Glomerular endothelial cell (primary cell): ENCODE data around the gene ICOS. TPM values are rescaled to one million over a fixed set of nuclear protein-coding genes. Genes with fewer than 3 reads are reported as not detected.

ENCODE experiments used
- DNase-seq: peaks from one replicate; pipeline ENCODE4 v3.0.0-alpha.2; 2011; ENCODE audit warnings: low read depth, low spot score; ENCODE audit errors: extremely low read depth
- total RNA-seq: library from RNA; depleted of rRNA; stranded (reverse); fragments of >200 nt; gene quantifications from 2 replicates; pipeline ENCODE4 v1.2.3, GENCODE V29; 2015

ICOS gene
- total RNA-seq, 1 donor from 2014 or later = not detected

- no peak for DNase-seq
Observed at GRCh38 chr2:204005940-204006721, 69.6 kb downstream of the ICOS start.

- DNase-seq = no peak
Observed at GRCh38 chr2:204008352-204008751, 71.8 kb downstream of the ICOS start.

- no peak for DNase-seq
Observed at GRCh38 chr2:204010628-204011560, 74.3 kb downstream of the ICOS start.

Other genes starting within 250 kb of the ICOS start
- 0.05 and 0.12 TPM in 2 replicates for gene CD28, start 230.1 kb upstream of the ICOS start, total RNA-seq
- gene CTLA4, start 69.0 kb upstream of the ICOS start, total RNA-seq = not detected in 2 replicates